ENCODE results near the gene ABCB1.
A peak's percentile ranks its signal among the peaks of the same experiment; 100 is the strongest.

Gene ABCB1

GRCh38 chr7:87574630-87575029, 26.1 kb downstream of the ABCB1 start (continued):
- TF ChIP-seq KLF17 (tag by site-specific recombination; IDR thresholded peaks at IDR 0.05) (no peak), ZNF529 (tag by site-specific recombination; IDR thresholded peaks at IDR 0.05; ENCODE audit: insufficient replicate concordance) (no peak), WT1 (tag by site-specific recombination; IDR thresholded peaks at IDR 0.05) (no peak), ZNF341 (tag by site-specific recombination; IDR thresholded peaks at IDR 0.05; ENCODE audit: low read depth) (no peak), ZNF792 (tag by site-specific recombination; IDR thresholded peaks at IDR 0.05) (no peak), GLI2 (tag by site-specific recombination; IDR thresholded peaks at IDR 0.05; ENCODE audit: borderline replicate concordance, low read depth) (no peak), ZFHX2 (tag by site-specific recombination; conservative IDR thresholded peaks at IDR 0.05) (peak; percentile 37; the same call in 1 of the 2 replicates), ZBTB11 (tag by site-specific recombination; conservative IDR thresholded peaks at IDR 0.05; ENCODE audit: low read depth) (no peak), ZNF660 (tag by site-specific recombination; IDR thresholded peaks at IDR 0.05) (no peak), ZBTB44 (tag by site-specific recombination; IDR thresholded peaks at IDR 0.05) (no peak), ZNF391 (tag by site-specific recombination; IDR thresholded peaks at IDR 0.05; ENCODE audit: borderline replicate concordance, low read depth) (no peak), CTCF (tag by site-specific recombination; IDR thresholded peaks at IDR 0.05) (no peak), ZSCAN18 (tag by site-specific recombination; IDR thresholded peaks at IDR 0.05) (no peak; the same call in 1 of the 2 replicates), ZNF580 (tag by site-specific recombination; IDR thresholded peaks at IDR 0.05) (no peak), SP7 (tag by site-specific recombination; IDR thresholded peaks at IDR 0.05) (peak; percentile 81), ZNF830 (tag by site-specific recombination; IDR thresholded peaks at IDR 0.05; ENCODE audit: low read depth) (no peak), ZNF174 (tag by site-specific recombination; IDR thresholded peaks at IDR 0.05) (no peak), PRDM1 (tag by site-specific recombination; IDR thresholded peaks at IDR 0.05) (no peak; the same call in 1 of the 2 replicates), ZNF585B (tag by site-specific recombination; IDR thresholded peaks at IDR 0.05) (no peak), ZNF280C (tag by site-specific recombination; IDR thresholded peaks at IDR 0.05) (no peak), ZNF2 (tag by site-specific recombination; IDR thresholded peaks at IDR 0.05) (no peak), ZNF837 (tag by site-specific recombination; IDR thresholded peaks at IDR 0.05) (no peak), ZNF48 (tag by site-specific recombination; IDR thresholded peaks at IDR 0.05) (no peak), ATF2 (tag by site-specific recombination; IDR thresholded peaks at IDR 0.05; ENCODE audit: low read depth) (peak; percentile 88), ZNF112 (tag by site-specific recombination; IDR thresholded peaks at IDR 0.05) (no peak)
